ENCODE measurements around the gene SIAE. TPM values are rescaled to one million over a fixed set of nuclear protein-coding genes. Genes with fewer than 3 reads are reported as not detected.

The SIAE gene
- total and polyA plus RNA-seq, 10 of the 15 experiments (the other 5 are each of a cell fraction or from before 2014, with no cell fraction given), result 0.93 to 6.9 (median 4.2) TPM

- H2AFZ ChIP-seq (ENCODE audit: control insufficient read depth, low read depth, low read length), result peak overlapping the region; percentile 59
- H3K79me2 ChIP-seq (ENCODE audit: control insufficient read depth, insufficient read depth, low read length), result no peaks in the 10 kb centered on the region
- DNase-seq (ENCODE audit: low read depth, low spot score) (no peak), FAIRE-seq (peak; percentile 83), ATAC-seq (peak; percentile 71)
- WGBS (ENCODE audit: insufficient coverage, insufficient replicate concordance, low lambda C conversion rate, missing lambda C conversion rate), result 27% methylated on average over 16 of the region's 16 CpGs
- no peaks in the 10 kb centered on the region; the same call in 1 of the 2 replicates for H3K4me1 ChIP-seq (ENCODE audit: control insufficient read depth, insufficient read depth, low read length)
- ChIA-PET SMC1A (ENCODE audit: uncharacterized antibody, unreplicated experiment) (interaction anchor here (0.6 to 2.0 kb wide), 15 partner anchors 9 to 193 kb away, joined by 3 to 10 read pairs (median 4); no protein-coding TSS in a partner anchor), RAD21 (ENCODE audit: unreplicated experiment) (interaction anchor here (1.1 to 1.8 kb wide), 5 partner anchors 29 to 232 kb away, joined by 3 to 7 read pairs (median 4); partner anchors contain the start of genes SIAE and SPA17), POLR2A (no interaction called here), CTCF (interaction anchor here (0.7 to 7.6 kb wide), 34 partner anchors 10 to 314 kb away, joined by 3 to 52 read pairs (median 5); partner anchors contain the start of genes ESAM, SIAE, SPA17 and TBRG1)
- H3K27ac ChIP-seq (ENCODE audit: control insufficient read depth, insufficient read depth), result no peak overlapping the region
- H3K4me2 ChIP-seq (ENCODE audit: control insufficient read depth, insufficient read depth), result no peak overlapping the region; the same call in 1 of the 2 replicates
- no peaks in the 10 kb centered on the region; a peak in 2 of 4 replicates for H3K36me3 ChIP-seq (ENCODE audit: control insufficient read depth in 2 of 2, insufficient read depth in 2 of 2, low read length in 1 of 2)
- H3K27me3 ChIP-seq (replicated peaks in 1 of 2; ENCODE audit: control insufficient read depth in 2 of 2, insufficient read depth in 2 of 2, low read length in 1 of 2), result no peaks in the 10 kb centered on the region
- no peak overlapping the region for H3K9ac ChIP-seq (ENCODE audit: control insufficient read depth, insufficient read depth, low read length)
- in situ Hi-C loops (cut with MboI), result no loop called here
- no peaks in the 10 kb centered on the region; the same call in 2 of the 3 replicates for H3K9me3 ChIP-seq (replicated peaks; ENCODE audit: control insufficient read depth, insufficient read depth, low read length)
- intact Hi-C loops (cut with micrococcal nuclease; ENCODE audit: unreplicated experiment), result loop anchor here (1.0 kb wide), 2 partner anchors 119 to 193 kb away; no protein-coding TSS in a partner anchor
- no TSS peak for BruUV-seq (replicated peaks)
- H4K20me1 ChIP-seq (ENCODE audit: control insufficient read depth, insufficient read depth), result no peaks in the 10 kb centered on the region
- no peak overlapping the region for H3K4me3 ChIP-seq
- TF ChIP-seq IRF4 (IDR thresholded peaks at IDR 0.05; ENCODE audit: low read depth, low read length), result 0 out of 2 replicates have a peak, but pooled peaks have one; percentile 36
- TF ChIP-seq E2F4 (IDR thresholded peaks at IDR 0.05; ENCODE audit: low read depth, low read length), result no peak
- TF ChIP-seq YY1 (IDR thresholded peaks at IDR 0.05; ENCODE audit: low read depth, low read length), result peak; percentile 78; the same call in 1 of the 2 replicates
- TF ChIP-seq HCFC1 (IDR thresholded peaks at IDR 0.05; ENCODE audit: low read length), result no peak
- no peak for TF ChIP-seq PKNOX1 (IDR thresholded peaks at IDR 0.05)
- TF ChIP-seq RAD21 (IDR thresholded peaks at IDR 0.05; ENCODE audit: insufficient read depth, low read depth, low read length), result peak; percentile 77
- peak; percentile 20; the same call in 1 of the 2 replicates for TF ChIP-seq RUNX3 (IDR thresholded peaks at IDR 0.05; ENCODE audit: low read length)
- TF ChIP-seq PRDM15 (CRISPR knock-in tag; IDR thresholded peaks at IDR 0.05), result no peak
- peak; percentile 74 for TF ChIP-seq IKZF1 (conservative IDR thresholded peaks at IDR 0.05)
- TF ChIP-seq PML (IDR thresholded peaks at IDR 0.05; ENCODE audit: low read length), result no peak
- TF ChIP-seq RB1 (IDR thresholded peaks at IDR 0.05; ENCODE audit: borderline replicate concordance), result 0 out of 2 replicates have a peak, but pooled peaks have one; percentile 57
- TF ChIP-seq CTCF (IDR thresholded peaks at IDR 0.05 in 2 of 3, conservative IDR thresholded peaks at IDR 0.05 in 1 of 3; ENCODE audit: control insufficient read depth in 2 of 3, extremely low read depth in 1 of 3, insufficient read depth in 1 of 3, low read depth in 3 of 3, low read length in 3 of 3), result peak; percentile 72 to 89 (median 77)
- TF ChIP-seq SMC3 (IDR thresholded peaks at IDR 0.05; ENCODE audit: borderline replicate concordance, low read length), result peak; percentile 69; the same call in 1 of the 2 replicates
- no peak for TF ChIP-seq GATAD2B (conservative IDR thresholded peaks at IDR 0.05; ENCODE audit: low read depth)
- no peak for TF ChIP-seq KLF5 (IDR thresholded peaks at IDR 0.05; ENCODE audit: partially characterized antibody)
Measured at GRCh38 chr11:124644426-124645280, 28.9 kb downstream of the SIAE start.
